HTR-8/SVneo (cell line): ENCODE measurements around the gene CHKB.
"Not testable (repeated sequence)": the region's sequence is repeated elsewhere in the genome, so short reads cannot be mapped to it uniquely, and the experiment has no call there.

ENCODE experiments used
- DNase-seq: peaks from one replicate; pipeline ENCODE4 v3.0.0; 2011; ENCODE audit warnings: low spot score, mixed read lengths; ENCODE audit not compliant: insufficient read length
- FAIRE-seq: peaks from 2 replicates; lab custom pipeline; 2011; peaks lifted over from hg19 to GRCh38; lab: Jason Lieb, UNC

Gene CHKB

GRCh38 chr22:50612528-50613221 lies 30.0 kb upstream of the CHKB start:
- FAIRE-seq, result no peak

GRCh38 chr22:50612168-50612527 lies 29.5 kb upstream of the CHKB start:
- DNase-seq (no peak), FAIRE-seq (no peak)

More at GRCh38 chr22:50612528-50613221, 30.0 kb upstream of the CHKB start:
- DNase-seq, result no peak

- FAIRE-seq (no peak), DNase-seq (no peak)
Observed at GRCh38 chr22:50611341-50612060, 28.9 kb upstream of the CHKB start.

GRCh38 chr22:50610581-50610980 lies 27.9 kb upstream of the CHKB start:
- FAIRE-seq (no peak), DNase-seq (no peak)

- no peak for FAIRE-seq
- DNase-seq, result no peak
Observed at GRCh38 chr22:50610041-50610451, 27.4 kb upstream of the CHKB start.

GRCh38 chr22:50609599-50609998 lies 26.9 kb upstream of the CHKB start:
- DNase-seq (no peak), FAIRE-seq (no peak)

- DNase-seq (no peak), FAIRE-seq (no peak)
Observed at GRCh38 chr22:50608996-50609395, 26.3 kb upstream of the CHKB start.

- DNase-seq, FAIRE-seq: not testable (repeated sequence)
Observed at GRCh38 chr22:50608058-50608840, 25.6 kb upstream of the CHKB start.

GRCh38 chr22:50607659-50608020 lies 25.0 kb upstream of the CHKB start:
- FAIRE-seq (no peak), DNase-seq (no peak)

GRCh38 chr22:50606946-50607658 lies 24.5 kb upstream of the CHKB start:
- FAIRE-seq, result no peak
- no peak for DNase-seq

- FAIRE-seq, result no peak
- no peak for DNase-seq
Observed at GRCh38 chr22:50606165-50606945, 23.7 kb upstream of the CHKB start.

- FAIRE-seq, result no peak
Observed at GRCh38 chr22:50605613-50606074, 23.0 kb upstream of the CHKB start.

GRCh38 chr22:50605002-50605612 lies 22.5 kb upstream of the CHKB start:
- DNase-seq (no peak), FAIRE-seq (no peak)

More at GRCh38 chr22:50605613-50606074, 23.0 kb upstream of the CHKB start:
- DNase-seq, result no peak

- FAIRE-seq (no peak), DNase-seq (no peak)
Observed at GRCh38 chr22:50604256-50605001, 21.8 kb upstream of the CHKB start.

GRCh38 chr22:50603511-50604255 lies 21.0 kb upstream of the CHKB start:
- FAIRE-seq, result no peak

GRCh38 chr22:50602338-50602700 lies 19.7 kb upstream of the CHKB start:
- DNase-seq (no peak), FAIRE-seq (no peak)

More at GRCh38 chr22:50603511-50604255, 21.0 kb upstream of the CHKB start:
- no peak for DNase-seq

GRCh38 chr22:50601669-50602337 lies 19.2 kb upstream of the CHKB start:
- no peak for FAIRE-seq
- no peak for DNase-seq
